ENCODE data around the gene TMEM214. TPM values are rescaled to one million over a fixed set of nuclear protein-coding genes. Genes with fewer than 3 reads are reported as not detected.

Gene TMEM214
- total and polyA plus RNA-seq, 2 of the 8 experiments (the other 6 are each of a cell fraction or from before 2014, with no cell fraction given) = 49.7 to 71.0 TPM

DNA sequence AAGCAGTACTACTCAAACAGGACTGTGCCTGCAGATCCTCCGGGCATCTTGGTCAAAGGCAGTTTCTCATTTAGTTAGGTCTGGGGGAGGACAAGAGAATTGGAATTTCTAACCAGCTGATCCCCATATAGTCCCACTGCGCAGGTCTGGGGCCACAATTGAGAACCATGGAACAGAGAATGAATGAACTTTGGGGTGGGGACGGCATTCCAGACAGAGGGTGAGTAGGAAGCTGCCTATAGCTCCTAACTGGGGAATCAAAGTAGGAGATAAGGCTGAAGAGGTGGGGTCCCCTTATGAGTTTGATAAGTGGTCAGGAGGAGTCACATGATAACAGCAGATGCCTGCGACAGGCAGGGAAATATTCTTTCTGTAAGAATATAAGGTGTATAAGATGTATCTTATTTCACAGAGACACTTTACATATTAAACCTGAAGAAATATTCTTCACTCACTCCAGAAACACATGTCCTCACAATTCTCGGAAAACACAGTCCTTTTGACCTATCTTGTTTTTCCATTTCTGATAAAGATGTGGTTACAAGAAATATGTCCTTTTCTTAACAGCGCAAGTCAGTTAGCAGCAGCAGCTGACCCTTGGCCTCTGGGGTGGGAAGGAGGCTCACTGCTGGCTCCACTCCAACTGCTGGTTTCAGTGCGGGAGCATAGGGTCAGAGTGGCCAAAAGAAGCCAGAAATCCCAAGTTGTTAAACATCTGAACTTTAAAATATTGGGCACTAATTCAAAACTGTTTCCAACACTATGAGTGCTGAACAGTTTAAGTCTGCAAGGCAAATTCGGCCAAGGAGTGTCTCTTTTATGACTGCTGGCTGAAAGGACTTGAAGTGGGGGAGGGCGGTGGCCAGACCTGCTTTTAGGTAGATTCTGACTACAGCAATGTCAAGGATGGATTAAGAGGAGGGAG, 12.6 kb upstream of the TMEM214 start:
- TF ChIP-seq TAF7 (optimal IDR thresholded peaks at IDR 0.05; ENCODE audit: borderline replicate concordance, low read depth, low read length) (no peak), FOSL1 (IDR thresholded peaks at IDR 0.05; ENCODE audit: insufficient read depth, low read depth, low read length) (no peak), RXRA (IDR thresholded peaks at IDR 0.05; ENCODE audit: insufficient read depth, low read depth, low read length) (no peak), POLR2AphosphoS5 (IDR thresholded peaks at IDR 0.05; ENCODE audit: low read depth, low read length) (no peak), ATF2 (IDR thresholded peaks at IDR 0.05; ENCODE audit: low read length) (no peak)
- no peak overlapping the region for H3K27ac ChIP-seq (ENCODE audit: low read depth, low read length)
- H2BK120ac ChIP-seq (replicated peaks; ENCODE audit: low read depth, low read length) = no peak overlapping the region
- POLR2A ChIA-PET (ENCODE audit: partially characterized antibody) = interaction anchor here (0.6 kb wide), 1 partner anchor 65 kb away, joined by 4 read pairs; no protein-coding TSS in a partner anchor
- H3K56ac ChIP-seq (replicated peaks; ENCODE audit: insufficient read length, low read depth, low read length) = no peak overlapping the region
- H3K23me2 ChIP-seq (ENCODE audit: low read depth, low read length) = no peaks in the 10 kb centered on the region
- no peak overlapping the region for H3K4me2 ChIP-seq (ENCODE audit: insufficient read depth in 1 of 2, low read depth in 2 of 2, low read length in 2 of 2)
- H4K5ac ChIP-seq (ENCODE audit: insufficient read length, low read depth, low read length) = no peak overlapping the region
- no peaks in the 10 kb centered on the region; a peak in 1 of 7 replicates for H3K27me3 ChIP-seq (replicated peaks in 1 of 4; ENCODE audit: control insufficient read depth in 3 of 4, extremely low read depth in 1 of 4, insufficient read depth in 3 of 4, low read length in 3 of 4)
- H3K4ac ChIP-seq (replicated peaks; ENCODE audit: insufficient read length, low read depth, low read length) = no peak overlapping the region
- no peak overlapping the region for H3K18ac ChIP-seq (ENCODE audit: extremely low read depth, low read length)
- no peaks in the 10 kb centered on the region for H3K9me3 ChIP-seq (ENCODE audit: insufficient read depth in 2 of 2, low read depth in 1 of 2, low read length in 1 of 2)
- H3K4me3 ChIP-seq (ENCODE audit: extremely low read depth in 1 of 4, insufficient read depth in 2 of 4, low read depth in 3 of 4, low read length in 4 of 4) = no peak overlapping the region
- H3K14ac ChIP-seq (ENCODE audit: insufficient read length) = no peak overlapping the region
- no peak overlapping the region for H4K91ac ChIP-seq (replicated peaks; ENCODE audit: insufficient read length, low read length)
- no peaks in the 10 kb centered on the region for H3K36me3 ChIP-seq (ENCODE audit: control insufficient read depth in 2 of 4, insufficient read depth in 4 of 4, low read length in 3 of 4)
- H4K8ac ChIP-seq (ENCODE audit: extremely low read depth, insufficient read depth, low read length) = no peak overlapping the region
- H3K23ac ChIP-seq (ENCODE audit: insufficient read length) = no peak overlapping the region
- no peak overlapping the region for H2AFZ ChIP-seq (ENCODE audit: low read length)
- no peaks in the 10 kb centered on the region for H3K79me1 ChIP-seq (ENCODE audit: low read depth, low read length)
- DNase-seq (ENCODE audit: low read depth in 1 of 2, low spot score in 2 of 2) (no peak), FAIRE-seq (no peak)
- peaks cover 0 to 9% of the 10 kb centered on the region in 2 experiments for H4K20me1 ChIP-seq (replicated peaks in 1 of 2; ENCODE audit: control insufficient read depth in 1 of 2, insufficient read depth in 2 of 2, low read length in 2 of 2)
- H2AK5ac ChIP-seq (ENCODE audit: low read depth, low read length) = no peak overlapping the region
- CTCF ChIA-PET (ENCODE audit: partially characterized antibody) = interaction anchor here (0.7 to 12.3 kb wide), 5 partner anchors 15 to 173 kb away, joined by 3 to 416 read pairs (median 63); partner anchors contain the start of genes DPYSL5 and MAPRE3
- peaks cover 3 to 9% (median 6%) of the 10 kb centered on the region in 4 experiments; a peak in 6 of 7 replicates for H3K4me1 ChIP-seq (replicated peaks in 1 of 4; ENCODE audit: control insufficient read depth in 3 of 4, insufficient read depth in 4 of 4, low read length in 3 of 4)
- no peak overlapping the region for H2BK5ac ChIP-seq (ENCODE audit: low read depth, low read length)
- no peak overlapping the region for H2BK12ac ChIP-seq (ENCODE audit: low read depth, low read length)
- 81% methylated on average over 9 of the region's 9 CpGs; no CpG with 5 or more reads in 1 of the 2 experiments for WGBS, 2 experiments (ENCODE audit: extremely low coverage in 1 of 2, insufficient coverage in 1 of 2, insufficient read length in 1 of 2, insufficient replicate concordance in 2 of 2, low coverage in 1 of 2, low lambda C conversion rate in 2 of 2, missing lambda C conversion rate in 1 of 2)
- no peak overlapping the region for H3K9ac ChIP-seq (replicated peaks in 1 of 4; ENCODE audit: extremely low read depth in 1 of 4, low read depth in 3 of 4, low read length in 3 of 4)
- H3K79me2 ChIP-seq (ENCODE audit: control insufficient read depth in 1 of 2, insufficient read depth in 2 of 2, low read length in 2 of 2) = no peaks in the 10 kb centered on the region
- H2BK15ac ChIP-seq (ENCODE audit: low read length) = no peak overlapping the region
- H2BK20ac ChIP-seq (ENCODE audit: low read length) = no peak overlapping the region

All from H1 (cell line).